Spleen (tissue), 11 donors: Measurements from ENCODE around the gene BMPR1A. TPM values are rescaled to one million over a fixed set of nuclear protein-coding genes. Genes with fewer than 3 reads are reported as not detected.

Experiments used
- DNase-seq: peaks from one replicate; pipeline ENCODE4 v3.0.0-alpha.2; 2020
- H3K27ac ChIP-seq, 8 donors: fragments of 200-600 bp; sonication (generic) in 7 of 8; 1 replicate in 4 of 8; 2 replicates in 4 of 8; pipeline versions ENCODE4 v1.5.0 to v1.8.0; 2016 to 2021; ENCODE audit warnings: inconsistent platforms in 4 of 8, mild to moderate bottlenecking in 4 of 8, moderate library complexity in 1 of 8
- H3K27me3 ChIP-seq, 7 donors: fragments of 200-600 bp; sonication (generic) in 6 of 7; replicated peaks in 1 of 7; 1 replicate in 4 of 7; 2 replicates in 3 of 7; pipeline versions ENCODE4 v1.5.0 to v1.8.0; 2016 to 2021; ENCODE audit warnings: inconsistent platforms in 3 of 7, mild to moderate bottlenecking in 1 of 7
- H3K36me3 ChIP-seq, 6 donors: fragments of 200-600 bp; sonication (generic) in 5 of 6; 1 replicate in 4 of 6; 2 replicates in 2 of 6; pipeline versions ENCODE4 v1.5.0 to v1.8.0; 2016 to 2021; ENCODE audit warnings: inconsistent platforms in 2 of 6
- H3K4me1 ChIP-seq, 6 donors: fragments of 200-600 bp; sonication (generic) in 5 of 6; 1 replicate in 3 of 6; 2 replicates in 3 of 6; pipeline versions ENCODE4 v1.5.0 to v1.8.0; 2016 to 2021; ENCODE audit warnings: inconsistent platforms in 3 of 6
- H3K4me3 ChIP-seq, 8 donors: fragments of 200-600 bp; sonication (generic) in 7 of 8; 1 replicate in 4 of 8; 2 replicates in 4 of 8; pipeline versions ENCODE4 v1.5.0 to v1.8.0; 2016 to 2021; ENCODE audit warnings: inconsistent platforms in 4 of 8, mild to moderate bottlenecking in 4 of 8, moderate library complexity in 2 of 8
- H3K9me3 ChIP-seq, 8 donors: fragments of 200-600 bp; sonication (generic) in 7 of 8; 1 replicate in 4 of 8; 2 replicates in 4 of 8; pipeline versions ENCODE4 v1.5.0 to v1.8.0; 2016 to 2021; ENCODE audit warnings: inconsistent platforms in 4 of 8
- POLR2A ChIP-seq, 3 donors: fragments of 450-650 bp; IDR thresholded peaks; one replicate each; pipeline ENCODE4 v1.5.1; 2017; ENCODE audit warnings: antibody characterized with exemption in 3 of 3, mild to moderate bottlenecking in 1 of 3
- POLR2AphosphoS5 ChIP-seq, 3 donors: sonication (generic); formaldehyde crosslinking; IDR thresholded peaks; one replicate each; pipeline ENCODE4 v1.5.1; 2017; ENCODE audit warnings: antibody characterized with exemption in 3 of 3
- WGBS, 5 donors: extraction: QIAGEN DNeasy Blood & Tissue Kit in 3 of 5; methylation state at CpG; one replicate each; pipeline versions ENCODE4 v1.1.5 to v1.1.7; 2013 to 2018; 5-methylcytosine and 5-hydroxymethylcytosine counted together
- intact Hi-C: fragments of 100-400 bp; cut with DNase I; formaldehyde crosslinking; loops from one replicate; pipeline ENCODE4 v1.15.0; 2023; ENCODE audit warnings: low total_unique reads
- polyA plus RNA-seq, 3 donors: library from polyadenylated mRNA; stranded (reverse); fragments of 200-250 nt; gene quantifications; one replicate each; pipeline ENCODE4 v1.2.1, GENCODE V29; 2013
- total RNA-seq, 7 donors: library from RNA; depleted of rRNA in 3 of 7; stranded (reverse); fragments of >200 nt in 3 of 7; fragmentation: NEBNext Ultra II Directional in 4 of 7; extraction: Animal tissue kit (Norgen Biotek cat#: 25700) in 4 of 7; gene quantifications; one replicate each; pipeline versions ENCODE4 v1.1.0 to v1.2.1, GENCODE V29; 2016 to 2021
- TF ChIP-seq, protein P1 (sequence below), 11 experiments: fragments of 200-600 bp in 7 of 11; fragments of 450-650 bp in 4 of 11; sonication (generic) in 4 of 11; IDR thresholded peaks in 8 of 11; conservative IDR thresholded peaks in 3 of 11; 1 replicate in 7 of 11; 2 replicates in 4 of 11; pipeline versions ENCODE4 v1.4.0 to v1.8.0; 2016 to 2021; ENCODE audit warnings: antibody characterized with exemption in 11 of 11, inconsistent platforms in 4 of 11, mild to moderate bottlenecking in 1 of 11
- donor health status: healthy with polysubstance abuse.
- donor health status: DM: no; HTN: no; CAD: no; lungs with moderate emphysema.
- donor health status: DM: no; HTN: no; CAD: no.
- donor health status: Bipolar disorder and iron deficiency.
- donor health status: healthy.
- donor health status: DM: no; HTN: no; CAD: no.
- donor health status: DM: yes; HTN: yes; CAD: no.

Gene BMPR1A
- total and polyA plus RNA-seq, 10 donors = 1.3 to 17.9 (median 10.2) TPM

DNA sequence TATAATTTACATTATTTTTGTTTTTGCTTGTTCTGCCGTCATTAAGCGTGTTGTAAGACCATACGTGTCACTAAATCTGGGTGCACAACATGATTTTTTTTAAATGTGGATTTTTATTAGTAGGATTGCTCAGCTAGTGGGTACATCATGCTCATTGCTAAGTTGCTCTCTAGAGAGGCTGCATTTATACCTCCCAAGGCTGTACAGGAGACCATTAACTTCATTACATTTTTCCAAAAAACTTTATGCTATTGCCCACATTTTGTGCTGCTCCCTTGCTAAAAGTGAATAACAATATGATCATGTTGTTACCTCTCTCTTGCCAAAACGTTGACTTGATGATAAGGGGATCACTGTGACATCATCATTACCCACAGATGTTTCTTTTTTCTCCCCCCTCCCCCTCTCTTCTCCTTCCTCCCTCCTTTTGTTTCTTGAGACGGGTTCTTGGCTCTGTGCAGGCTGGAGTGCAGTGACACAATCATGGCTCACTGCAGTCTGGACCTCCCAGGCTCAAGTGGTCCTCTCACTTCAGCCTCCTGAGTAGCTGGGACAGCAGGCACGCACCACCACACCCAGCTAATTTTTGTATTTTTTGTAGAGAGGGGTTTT lies 65.1 kb downstream of the BMPR1A start:
- H3K27ac ChIP-seq = no peak overlapping the region
- no peak for DNase-seq
- no peak overlapping the region for H3K4me3 ChIP-seq
- WGBS, 5 donors = 70 to 76% (median 73%) methylated on average over 6 of the region's 6 CpGs
- no peaks in the 10 kb centered on the region for H3K36me3 ChIP-seq
- no peaks in the 10 kb centered on the region for H3K4me1 ChIP-seq
- no peaks in the 10 kb centered on the region for H3K27me3 ChIP-seq
- TF ChIP-seq POLR2AphosphoS5 (IDR thresholded peaks at IDR 0.05) (no peak), POLR2A (IDR thresholded peaks at IDR 0.05) (no peak)
- TF ChIP-seq, protein P1, sequence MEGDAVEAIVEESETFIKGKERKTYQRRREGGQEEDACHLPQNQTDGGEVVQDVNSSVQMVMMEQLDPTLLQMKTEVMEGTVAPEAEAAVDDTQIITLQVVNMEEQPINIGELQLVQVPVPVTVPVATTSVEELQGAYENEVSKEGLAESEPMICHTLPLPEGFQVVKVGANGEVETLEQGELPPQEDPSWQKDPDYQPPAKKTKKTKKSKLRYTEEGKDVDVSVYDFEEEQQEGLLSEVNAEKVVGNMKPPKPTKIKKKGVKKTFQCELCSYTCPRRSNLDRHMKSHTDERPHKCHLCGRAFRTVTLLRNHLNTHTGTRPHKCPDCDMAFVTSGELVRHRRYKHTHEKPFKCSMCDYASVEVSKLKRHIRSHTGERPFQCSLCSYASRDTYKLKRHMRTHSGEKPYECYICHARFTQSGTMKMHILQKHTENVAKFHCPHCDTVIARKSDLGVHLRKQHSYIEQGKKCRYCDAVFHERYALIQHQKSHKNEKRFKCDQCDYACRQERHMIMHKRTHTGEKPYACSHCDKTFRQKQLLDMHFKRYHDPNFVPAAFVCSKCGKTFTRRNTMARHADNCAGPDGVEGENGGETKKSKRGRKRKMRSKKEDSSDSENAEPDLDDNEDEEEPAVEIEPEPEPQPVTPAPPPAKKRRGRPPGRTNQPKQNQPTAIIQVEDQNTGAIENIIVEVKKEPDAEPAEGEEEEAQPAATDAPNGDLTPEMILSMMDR (IDR thresholded peaks at IDR 0.05 in 8 of 11, conservative IDR thresholded peaks at IDR 0.05 in 3 of 11) = no peak
- intact Hi-C loops = no loop called here
- no peaks in the 10 kb centered on the region for H3K9me3 ChIP-seq

DNA sequence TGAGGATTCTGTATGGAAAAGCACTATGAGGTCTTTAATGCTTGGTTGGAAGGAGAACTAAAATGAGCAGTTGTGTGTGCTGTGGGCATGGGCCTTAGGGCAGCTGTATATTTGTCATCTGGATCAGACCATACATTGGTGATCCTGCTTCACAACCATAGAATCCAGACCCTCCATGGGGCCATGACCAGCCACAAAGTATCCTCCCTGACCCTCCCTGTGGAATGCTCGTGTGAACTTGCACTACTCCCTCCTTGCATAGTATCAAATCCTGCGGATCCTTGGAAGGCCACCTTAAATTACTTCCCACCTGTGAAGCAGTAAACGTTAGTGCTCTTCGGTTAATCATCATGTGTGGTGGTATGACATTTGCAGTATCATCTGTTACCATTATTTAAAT lies 67.1 kb downstream of the BMPR1A start:
- no peak overlapping the region for H3K4me3 ChIP-seq
- WGBS, 5 donors = 73 to 88% (median 80%) methylated on average over 4 of the region's 4 CpGs
- no peaks in the 10 kb centered on the region for H3K27me3 ChIP-seq
- intact Hi-C loops = no loop called here
- H3K36me3 ChIP-seq = no peaks in the 10 kb centered on the region
- no peak for TF ChIP-seq POLR2A (IDR thresholded peaks at IDR 0.05)
- no peak for TF ChIP-seq POLR2AphosphoS5 (IDR thresholded peaks at IDR 0.05)
- TF ChIP-seq, protein P1 (IDR thresholded peaks at IDR 0.05 in 8 of 11, conservative IDR thresholded peaks at IDR 0.05 in 3 of 11) = no peak
- H3K4me1 ChIP-seq = no peaks in the 10 kb centered on the region
- no peak overlapping the region for H3K27ac ChIP-seq
- no peak for DNase-seq
- H3K9me3 ChIP-seq = no peaks in the 10 kb centered on the region

DNA sequence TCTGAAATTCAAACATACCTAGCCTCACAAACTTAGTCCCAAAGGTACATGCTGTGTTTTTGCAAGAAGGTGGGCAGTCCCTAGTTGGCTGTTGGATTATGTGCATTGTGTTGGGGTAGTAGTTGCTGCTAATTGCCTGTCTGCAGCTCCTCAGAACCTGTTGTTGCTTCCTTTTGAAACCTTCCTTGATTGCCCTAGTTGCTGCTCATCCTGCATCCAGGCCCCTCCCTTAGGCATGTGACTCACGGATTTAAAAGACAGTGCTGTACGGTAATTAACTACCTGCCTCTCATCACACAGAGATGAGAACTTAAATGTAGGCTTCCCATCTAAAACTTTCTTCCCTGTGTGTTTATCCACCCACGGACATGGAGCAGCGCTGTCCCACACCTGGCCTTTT lies 67.7 kb downstream of the BMPR1A start:
- 83 to 92% (median 90%) methylated on average over 4 of the region's 4 CpGs for WGBS, 5 donors
- H3K36me3 ChIP-seq = no peaks in the 10 kb centered on the region
- TF ChIP-seq POLR2AphosphoS5 (IDR thresholded peaks at IDR 0.05) = no peak
- TF ChIP-seq, protein P1 (IDR thresholded peaks at IDR 0.05 in 8 of 11, conservative IDR thresholded peaks at IDR 0.05 in 3 of 11) = no peak
- TF ChIP-seq POLR2A (IDR thresholded peaks at IDR 0.05) = no peak
- H3K9me3 ChIP-seq = no peaks in the 10 kb centered on the region
- no peak for DNase-seq
- intact Hi-C loops = no loop called here
- H3K27ac ChIP-seq = no peak overlapping the region
- no peak overlapping the region for H3K4me3 ChIP-seq
- no peaks in the 10 kb centered on the region for H3K4me1 ChIP-seq
- H3K27me3 ChIP-seq = no peaks in the 10 kb centered on the region

DNA sequence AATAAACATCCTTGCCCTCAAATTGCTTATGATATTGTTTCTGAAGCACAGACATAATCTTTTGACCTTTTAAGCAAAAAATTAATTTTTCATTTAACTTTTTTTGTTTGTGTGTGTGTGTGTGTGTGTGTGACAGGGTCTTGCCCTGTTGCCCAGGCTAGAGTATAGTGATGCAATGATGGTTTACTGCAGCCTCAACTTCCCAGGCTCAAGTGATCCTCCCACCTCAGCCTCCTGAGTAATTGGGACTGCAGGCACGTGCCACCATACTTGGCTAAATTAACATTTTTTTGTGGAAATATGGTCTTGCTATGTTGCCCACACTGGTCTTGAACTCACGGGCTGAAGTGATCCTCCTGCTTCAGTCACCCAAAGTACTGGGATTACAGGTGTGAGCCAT lies 68.9 kb downstream of the BMPR1A start:
- H3K9me3 ChIP-seq = no peaks in the 10 kb centered on the region
- H3K4me1 ChIP-seq = no peaks in the 10 kb centered on the region
- intact Hi-C loops = no loop called here
- H3K36me3 ChIP-seq = no peaks in the 10 kb centered on the region
- 78 to 85% (median 81%) methylated on average over 2 of the region's 2 CpGs for WGBS, 5 donors
- TF ChIP-seq POLR2A (IDR thresholded peaks at IDR 0.05) = no peak
- TF ChIP-seq, protein P1 (IDR thresholded peaks at IDR 0.05 in 8 of 11, conservative IDR thresholded peaks at IDR 0.05 in 3 of 11) = no peak
- TF ChIP-seq POLR2AphosphoS5 (IDR thresholded peaks at IDR 0.05) = no peak
- DNase-seq = no peak
- H3K27me3 ChIP-seq = no peaks in the 10 kb centered on the region
- no peak overlapping the region for H3K4me3 ChIP-seq
- H3K27ac ChIP-seq = no peak overlapping the region
